GM18498 (cell line): Measurements from ENCODE around the gene MEGF10.

Experiments
- ATAC-seq: cut with Tn5 transposase; IDR thresholded peaks from one replicate; pipeline ENCODE4 v1.9.1; 2021; ENCODE audit warnings: mild to moderate bottlenecking, moderate library complexity; ENCODE audit not compliant: unreplicated experiment

The MEGF10 gene

GRCh38 chr5:127409246-127409917 lies 118.8 kb downstream of the MEGF10 start:
- no peak for ATAC-seq

- ATAC-seq, result no peak
Observed at GRCh38 chr5:127409921-127410675, 119.5 kb downstream of the MEGF10 start.

- peak; percentile 66 for ATAC-seq
Observed at GRCh38 chr5:127410959-127411358, 120.4 kb downstream of the MEGF10 start.

- ATAC-seq, result no peak
Observed at GRCh38 chr5:127411381-127411780, 120.8 kb downstream of the MEGF10 start.

- ATAC-seq, result no peak
Observed at GRCh38 chr5:127412698-127413097, 122.1 kb downstream of the MEGF10 start.

- ATAC-seq, result no peak
Observed at GRCh38 chr5:127415034-127415433, 124.4 kb downstream of the MEGF10 start.

GRCh38 chr5:127416906-127417305 lies 126.3 kb downstream of the MEGF10 start:
- no peak for ATAC-seq

GRCh38 chr5:127417528-127417927 lies 126.9 kb downstream of the MEGF10 start:
- ATAC-seq, result no peak

GRCh38 chr5:127418367-127418766 lies 127.8 kb downstream of the MEGF10 start:
- ATAC-seq, result no peak

- no peak for ATAC-seq
Observed at GRCh38 chr5:127418974-127419682, 128.5 kb downstream of the MEGF10 start.

- no peak for ATAC-seq
Observed at GRCh38 chr5:127419683-127420257, 129.2 kb downstream of the MEGF10 start.

- ATAC-seq, result no peak
Observed at GRCh38 chr5:127420758-127421157, 130.2 kb downstream of the MEGF10 start.

- ATAC-seq, result no peak
Observed at GRCh38 chr5:127421471-127421870, 130.9 kb downstream of the MEGF10 start.

GRCh38 chr5:127423173-127423798 lies 132.7 kb downstream of the MEGF10 start:
- peak; percentile 72 for ATAC-seq

- no peak for ATAC-seq
Observed at GRCh38 chr5:127425037-127425436, 134.4 kb downstream of the MEGF10 start.

GRCh38 chr5:127425868-127426267 lies 135.3 kb downstream of the MEGF10 start:
- ATAC-seq, result no peak

- ATAC-seq, result no peak
Observed at GRCh38 chr5:127426661-127427060, 136.1 kb downstream of the MEGF10 start.

GRCh38 chr5:127428276-127428675 lies 137.7 kb downstream of the MEGF10 start:
- ATAC-seq, result no peak

- ATAC-seq, result no peak
Observed at GRCh38 chr5:127428748-127429147, 138.2 kb downstream of the MEGF10 start.

GRCh38 chr5:127429928-127430327 lies 139.3 kb downstream of the MEGF10 start:
- no peak for ATAC-seq

- no peak for ATAC-seq
Observed at GRCh38 chr5:127430627-127431026, 140.0 kb downstream of the MEGF10 start.
